Adipocyte (in vitro differentiated cells): ENCODE data around the gene RNGTT.

Source experiments
- DNase-seq: peaks from one replicate; pipeline ENCODE4 v3.0.0-alpha.2; 2015; ENCODE audit warnings: low read depth
- H3K27me3 ChIP-seq: replicated peaks from 2 replicates; pipeline ENCODE4 v1.7.0; 2013; ENCODE audit warnings: mild to moderate bottlenecking, low read length, moderate library complexity; ENCODE audit not compliant: control insufficient read depth, insufficient read depth
- H3K36me3 ChIP-seq: 2 replicates; pipeline ENCODE4 v1.7.0; 2013; ENCODE audit warnings: low read length, mild to moderate bottlenecking, moderate library complexity; ENCODE audit not compliant: control insufficient read depth, insufficient read depth, severe bottlenecking
- H3K4me1 ChIP-seq: 2 replicates; pipeline ENCODE4 v1.7.0; 2013; ENCODE audit warnings: mild to moderate bottlenecking, low read length, moderate library complexity; ENCODE audit not compliant: control insufficient read depth, insufficient read depth
- H3K4me3 ChIP-seq: 2 replicates; pipeline ENCODE4 v1.7.0; 2013; ENCODE audit warnings: mild to moderate bottlenecking, low read length, moderate library complexity
- H3K9ac ChIP-seq: 2 replicates; pipeline ENCODE4 v1.7.0; 2013; ENCODE audit warnings: mild to moderate bottlenecking, low read length, moderate library complexity
- H3K9me3 ChIP-seq: 2 replicates; pipeline ENCODE4 v1.7.0; 2013; ENCODE audit warnings: mild to moderate bottlenecking, low read length, moderate library complexity; ENCODE audit not compliant: control insufficient read depth

Gene RNGTT

GRCh38 chr6:88562353-88563276 is 400.8 kb downstream of the RNGTT start:
- no peak for DNase-seq
- Histone ChIP-seq H3K4me3 (no peak overlapping the region), H3K36me3 (no peaks in the 10 kb centered on the region), H3K27me3 (no peaks in the 10 kb centered on the region), H3K9ac (no peak overlapping the region), H3K4me1 (no peaks in the 10 kb centered on the region), H3K9me3 (peaks cover 17% of the 10 kb centered on the region)

- Histone ChIP-seq H3K9me3 (peaks cover 17% of the 10 kb centered on the region), H3K27me3 (no peaks in the 10 kb centered on the region), H3K36me3 (no peaks in the 10 kb centered on the region), H3K9ac (no peak overlapping the region), H3K4me1 (no peaks in the 10 kb centered on the region), H3K4me3 (no peak overlapping the region)
- no peak for DNase-seq
Observed at GRCh38 chr6:88561954-88562315, 401.5 kb downstream of the RNGTT start.

GRCh38 chr6:88561034-88561953 is 402.1 kb downstream of the RNGTT start:
- H3K9ac ChIP-seq, result no peak overlapping the region
- peaks cover 17% of the 10 kb centered on the region for H3K9me3 ChIP-seq
- H3K36me3 ChIP-seq, result no peaks in the 10 kb centered on the region
- no peaks in the 10 kb centered on the region for H3K27me3 ChIP-seq
- no peak overlapping the region for H3K4me3 ChIP-seq
- no peak for DNase-seq
- no peaks in the 10 kb centered on the region for H3K4me1 ChIP-seq
